HG02763 (cell line): Measurements from ENCODE around the gene STXBP4.

Source experiments
- ATAC-seq: cut with Tn5 transposase; IDR thresholded peaks from one replicate; pipeline ENCODE4 v1.9.1; 2021; ENCODE audit warnings: mild to moderate bottlenecking, moderate library complexity; ENCODE audit not compliant: unreplicated experiment

STXBP4 gene

DNA sequence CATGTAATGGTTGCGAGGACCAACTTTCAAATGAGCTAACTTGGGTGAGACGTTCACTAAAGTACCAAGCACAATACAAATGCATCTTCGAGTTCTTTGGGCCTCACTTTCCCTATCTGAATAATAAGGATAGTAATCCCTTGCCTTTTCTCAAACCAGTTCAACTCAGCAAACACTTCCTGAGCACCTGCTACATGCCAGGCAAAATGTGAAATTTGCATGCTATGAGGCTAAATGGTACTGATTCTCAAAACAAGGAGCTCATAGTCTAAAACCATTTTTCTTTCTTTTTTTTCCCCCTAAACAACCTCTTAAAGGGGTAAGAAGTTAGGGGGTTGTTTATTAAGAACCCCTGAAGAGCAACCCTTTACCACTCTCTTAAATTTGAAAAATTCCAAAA, 194.8 kb downstream of the STXBP4 start:
- ATAC-seq = no peak

DNA sequence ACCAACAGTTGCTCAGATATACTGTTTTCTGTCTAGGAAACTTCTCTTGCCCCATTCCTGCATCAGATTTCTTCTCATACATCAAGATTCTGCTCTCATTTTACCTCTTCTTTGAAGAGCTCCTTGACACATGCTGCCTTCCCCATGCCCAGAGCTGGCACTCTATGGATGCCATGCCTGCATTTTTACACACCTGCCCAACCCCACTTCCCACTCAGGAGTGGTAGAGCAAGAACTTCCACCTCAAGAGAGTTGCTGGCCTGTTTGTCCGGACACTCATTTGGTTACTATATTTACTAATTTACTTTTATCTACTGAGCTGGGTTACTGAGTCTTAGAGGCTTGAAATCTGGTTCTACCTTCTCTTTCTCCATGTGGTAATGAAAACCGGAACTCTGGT, 197.9 kb downstream of the STXBP4 start:
- ATAC-seq = no peak

DNA sequence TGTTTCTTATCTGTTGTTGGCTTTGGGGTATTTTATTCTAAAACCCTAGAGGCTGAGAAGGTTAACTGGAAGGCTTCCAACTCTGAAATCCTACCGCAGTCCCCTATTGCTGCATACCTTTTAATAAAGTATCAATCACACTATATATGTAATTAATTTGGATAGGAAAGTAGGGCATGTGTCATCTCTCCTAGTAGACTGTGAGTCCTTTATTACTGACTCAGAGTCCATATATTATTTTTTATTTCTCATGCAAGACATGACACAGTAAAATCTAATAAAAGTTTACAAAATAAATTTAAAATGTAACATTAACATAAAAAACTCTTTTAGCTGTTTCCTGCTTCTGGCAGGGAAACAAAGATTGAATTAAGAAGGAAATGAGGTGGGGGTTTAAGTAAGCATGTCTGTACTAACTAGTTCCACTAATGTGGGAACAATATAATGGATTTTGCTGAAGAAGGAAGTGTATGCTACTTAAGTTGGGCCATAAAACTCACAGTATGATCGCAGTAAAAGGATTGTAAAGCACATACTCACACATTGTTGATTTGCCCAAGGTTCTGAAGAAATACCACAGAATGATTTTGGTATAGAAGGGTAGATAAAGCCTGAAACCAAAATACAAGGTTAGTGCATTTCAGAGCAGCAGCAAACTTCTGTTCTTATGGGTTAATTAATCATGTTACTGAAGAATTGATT, 198.6 kb downstream of the STXBP4 start:
- ATAC-seq = no peak

DNA sequence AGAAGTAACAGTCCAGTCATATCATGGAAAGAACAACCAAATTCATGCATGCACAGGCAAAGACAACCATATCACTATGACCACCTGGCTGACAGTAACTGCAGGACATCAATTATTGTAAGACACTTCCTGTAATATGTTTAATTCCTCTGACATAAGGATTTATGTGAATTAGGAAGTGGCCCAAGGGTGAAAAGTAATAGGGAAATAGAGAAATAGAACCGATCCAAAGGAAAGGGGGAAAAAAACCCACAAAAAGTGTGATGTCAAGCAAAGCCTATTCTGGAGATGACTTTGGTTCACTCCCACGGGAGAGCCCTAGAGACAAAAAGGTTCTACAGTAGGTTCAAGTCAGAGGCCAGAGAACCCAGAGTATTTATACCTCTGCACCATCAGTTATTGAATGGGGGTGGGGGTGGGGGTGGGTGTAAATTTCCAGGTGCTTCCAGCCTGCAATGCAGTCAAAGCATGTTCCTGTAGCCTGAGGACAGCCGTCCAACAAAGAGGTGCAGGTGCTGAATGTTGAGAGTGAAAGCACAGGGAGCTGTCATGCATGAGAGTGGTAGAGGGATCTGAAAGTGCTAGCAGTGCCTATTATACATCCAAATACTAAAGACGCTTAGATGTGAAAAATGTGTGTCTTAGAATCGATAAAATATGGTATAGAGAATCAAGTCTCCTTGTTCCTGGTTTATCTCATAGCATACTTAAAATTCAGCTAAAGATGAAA, 200.6 kb downstream of the STXBP4 start:
- ATAC-seq = peak; percentile 86

DNA sequence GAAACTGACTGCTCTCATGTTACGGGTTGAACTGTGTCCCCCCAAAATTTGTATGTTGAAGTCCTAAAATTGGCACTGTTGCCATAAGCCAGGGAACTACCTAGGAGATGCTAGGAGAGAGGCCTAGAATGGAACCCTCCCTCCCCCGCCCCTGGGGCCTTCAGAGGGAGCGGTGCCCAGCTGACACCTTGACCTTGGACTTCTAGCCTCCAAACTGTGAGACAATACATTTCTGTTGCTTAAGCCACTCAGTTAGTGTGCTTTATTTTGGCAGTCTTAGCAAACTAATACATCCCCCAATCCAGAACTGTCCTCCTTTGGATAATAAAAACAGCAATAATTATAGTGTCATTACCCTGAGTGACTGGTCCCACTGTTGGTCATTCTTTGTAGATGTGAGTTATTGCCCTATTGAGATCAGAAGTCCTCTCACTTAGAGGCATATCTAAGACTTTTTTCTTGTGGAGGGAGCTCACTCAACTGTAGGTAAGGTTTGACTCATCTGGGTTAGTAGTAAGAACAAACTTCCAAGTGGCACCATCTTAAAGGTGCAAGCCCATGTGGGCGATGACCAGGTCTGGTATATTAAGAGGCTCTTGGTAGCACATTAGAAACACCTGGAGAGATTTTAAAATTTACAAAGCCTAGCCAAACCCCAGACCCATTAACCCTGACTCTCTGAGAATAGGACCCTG, 203.2 kb downstream of the STXBP4 start:
- no peak for ATAC-seq

DNA sequence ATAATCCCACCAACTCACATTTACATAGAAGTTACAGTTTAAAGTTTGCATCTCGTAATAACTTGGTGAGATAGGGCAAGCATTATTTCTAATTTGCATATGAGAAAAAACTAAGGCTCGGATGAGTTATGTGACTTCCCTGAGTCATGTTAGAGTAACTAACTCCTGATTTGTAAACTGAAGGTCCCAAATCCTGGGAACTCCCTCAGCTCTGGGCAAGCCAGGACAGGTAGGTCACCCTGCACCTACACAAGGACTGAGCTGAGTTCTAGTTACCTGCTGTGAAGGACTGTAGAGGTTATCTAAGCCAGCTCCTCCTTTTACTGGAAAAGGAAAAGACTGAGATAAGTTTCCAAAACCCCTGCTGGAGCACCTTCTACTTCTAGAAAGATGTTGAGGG, 204.0 kb downstream of the STXBP4 start:
- no peak for ATAC-seq

DNA sequence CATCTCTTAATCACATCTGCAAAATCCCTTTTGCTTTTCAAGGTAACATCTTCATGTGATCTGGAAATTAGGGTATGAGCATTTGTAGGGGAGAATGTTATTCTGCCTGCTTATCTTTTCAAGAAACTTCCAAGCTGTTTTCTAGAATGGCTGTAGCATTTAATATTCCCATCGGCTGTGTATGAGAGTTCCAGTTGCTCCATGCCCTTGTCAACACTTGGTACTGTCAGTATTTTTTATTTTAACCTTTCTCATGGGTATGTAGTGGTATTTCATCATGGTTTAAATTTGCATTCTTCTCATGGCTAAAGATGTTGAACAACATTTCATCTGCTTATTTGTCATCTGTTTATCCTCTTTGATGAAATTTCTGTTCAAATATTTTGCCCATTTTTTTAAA, 205.6 kb downstream of the STXBP4 start:
- ATAC-seq = no peak

DNA sequence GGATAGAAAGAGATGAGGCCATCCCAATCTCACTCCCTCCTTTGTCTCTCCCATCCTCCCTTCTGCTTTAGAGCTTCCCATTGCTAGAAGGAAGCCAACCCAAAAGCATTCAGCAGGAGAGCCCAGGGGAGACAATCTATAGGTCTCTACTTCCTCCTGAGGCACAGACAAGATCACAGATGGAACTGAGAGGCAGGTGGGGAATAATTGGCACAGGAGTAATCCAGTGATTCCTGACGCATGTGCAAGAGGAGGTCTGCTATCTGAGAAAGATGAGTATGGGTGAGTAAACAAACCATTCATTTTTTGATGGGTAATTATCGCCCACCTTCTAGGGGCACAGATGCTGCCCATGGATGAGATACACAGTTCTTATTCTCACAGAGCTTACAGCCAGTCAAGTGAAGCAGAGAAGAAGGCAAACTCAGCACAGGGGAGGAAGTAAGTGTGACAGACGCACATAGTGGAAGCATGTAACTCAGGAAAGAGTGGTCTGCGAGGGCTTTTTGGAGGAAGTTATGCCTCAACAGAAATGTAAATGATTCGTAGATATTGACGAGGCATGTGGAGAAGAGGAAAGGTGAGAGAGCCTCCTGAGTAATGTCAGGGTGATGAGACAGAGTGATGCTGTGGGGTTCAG, 207.3 kb downstream of the STXBP4 start:
- ATAC-seq = no peak

DNA sequence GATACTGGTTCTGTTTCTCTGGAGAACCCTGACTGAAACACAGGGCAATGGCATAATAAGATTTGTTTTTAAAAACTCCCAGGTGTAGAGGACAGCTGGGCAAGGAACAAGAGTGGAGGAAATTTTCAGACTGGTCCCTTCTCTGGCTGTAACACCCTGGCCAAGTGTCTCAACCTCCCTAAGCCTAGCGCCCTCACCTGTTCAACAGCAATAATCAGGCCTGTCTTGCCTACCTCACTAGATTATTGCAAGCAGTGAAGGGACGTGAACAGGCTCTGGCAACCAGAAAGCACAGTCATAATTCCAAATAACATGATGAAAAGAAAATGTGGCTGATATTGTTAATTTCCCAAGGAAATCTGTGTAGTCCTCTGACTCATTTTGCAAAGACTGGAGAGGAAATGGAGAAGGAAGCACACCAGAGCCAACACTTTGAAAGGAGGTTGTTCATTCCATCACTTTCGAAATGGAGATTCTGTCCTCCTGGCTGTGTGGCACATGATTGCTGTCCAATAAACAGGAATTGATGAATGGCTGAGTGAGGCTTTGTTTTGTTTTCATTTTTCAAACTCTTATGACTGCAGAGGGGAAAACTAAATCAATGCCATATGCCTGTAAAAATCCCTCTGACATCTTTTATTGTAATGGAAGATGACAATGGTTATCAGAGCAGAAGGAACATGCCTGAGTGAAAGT, 208.7 kb downstream of the STXBP4 start:
- ATAC-seq = no peak

DNA sequence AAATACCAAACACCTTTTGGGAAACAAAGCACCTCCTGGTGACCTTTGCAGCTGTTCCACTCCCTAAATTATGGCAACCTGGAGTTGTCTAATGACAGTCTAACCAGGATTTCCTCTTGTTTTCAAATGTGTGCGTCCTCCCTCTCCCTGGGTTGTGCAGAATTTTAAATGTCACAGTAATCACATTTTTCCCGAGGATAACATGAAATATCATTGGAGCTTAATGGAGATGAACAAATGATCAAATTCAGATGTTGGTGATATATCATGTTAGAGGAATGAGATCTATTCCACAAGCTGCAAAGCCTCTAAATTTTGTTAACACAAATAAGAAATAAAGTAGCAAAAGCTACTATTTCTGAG, 209.3 kb downstream of the STXBP4 start:
- ATAC-seq = no peak

DNA sequence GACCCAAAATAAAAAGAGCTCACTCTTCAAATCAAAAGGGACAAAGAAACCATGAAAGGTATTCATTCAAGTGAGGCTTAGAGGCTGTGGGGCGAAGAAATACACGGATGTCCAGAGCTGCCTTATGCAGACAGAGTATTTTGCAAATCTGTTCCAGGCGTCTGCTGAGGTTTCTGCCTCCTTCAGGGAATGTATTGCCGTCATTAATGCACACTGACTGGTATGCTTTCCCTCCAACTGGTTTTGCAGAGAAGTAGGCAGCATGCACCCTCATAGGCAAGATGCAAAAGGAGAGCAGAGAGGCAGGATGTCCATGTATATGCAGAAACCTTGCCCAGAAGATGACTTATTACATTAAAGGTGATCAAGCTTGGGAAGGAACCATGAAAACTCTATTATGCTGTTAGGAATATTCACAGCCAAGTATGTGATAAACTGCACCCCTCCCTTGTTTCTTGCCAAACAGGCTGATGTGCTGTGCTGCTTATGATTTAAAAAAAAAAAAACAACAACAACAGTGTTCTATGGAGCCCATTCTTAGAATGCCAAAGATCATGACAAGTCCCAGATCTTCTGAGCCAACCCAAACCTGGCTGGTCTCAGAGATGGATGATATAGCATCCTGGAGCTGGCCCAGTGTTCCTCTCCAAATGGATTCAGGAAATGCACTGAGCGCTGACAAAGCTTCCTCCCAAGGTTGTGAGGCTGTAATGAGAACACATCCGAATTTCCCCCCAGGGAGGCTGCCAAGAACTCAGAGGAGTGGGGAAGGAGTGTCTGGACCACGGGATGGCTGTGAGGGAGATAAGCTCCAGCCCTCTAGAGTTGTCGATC, 218.6 kb downstream of the STXBP4 start:
- ATAC-seq = no peak

DNA sequence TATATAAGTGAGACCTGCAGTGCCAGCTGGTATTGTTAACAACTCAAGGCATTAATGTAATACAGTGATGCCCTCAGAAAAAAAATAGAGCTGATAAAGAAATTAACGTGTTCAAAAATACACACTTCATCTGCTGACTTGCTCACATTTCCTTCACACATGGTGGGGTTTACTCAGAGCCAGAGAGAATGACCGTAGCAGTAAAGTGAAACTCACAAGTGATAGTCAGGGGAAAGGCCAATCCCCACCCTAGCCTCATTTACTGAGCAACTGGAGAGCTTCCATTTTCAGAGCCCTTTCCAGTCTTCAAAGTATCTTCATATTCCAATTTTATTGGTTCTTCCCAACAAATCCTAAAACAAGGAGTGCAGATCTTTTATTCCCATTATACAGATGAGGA, 222.2 kb downstream of the STXBP4 start:
- ATAC-seq = no peak

DNA sequence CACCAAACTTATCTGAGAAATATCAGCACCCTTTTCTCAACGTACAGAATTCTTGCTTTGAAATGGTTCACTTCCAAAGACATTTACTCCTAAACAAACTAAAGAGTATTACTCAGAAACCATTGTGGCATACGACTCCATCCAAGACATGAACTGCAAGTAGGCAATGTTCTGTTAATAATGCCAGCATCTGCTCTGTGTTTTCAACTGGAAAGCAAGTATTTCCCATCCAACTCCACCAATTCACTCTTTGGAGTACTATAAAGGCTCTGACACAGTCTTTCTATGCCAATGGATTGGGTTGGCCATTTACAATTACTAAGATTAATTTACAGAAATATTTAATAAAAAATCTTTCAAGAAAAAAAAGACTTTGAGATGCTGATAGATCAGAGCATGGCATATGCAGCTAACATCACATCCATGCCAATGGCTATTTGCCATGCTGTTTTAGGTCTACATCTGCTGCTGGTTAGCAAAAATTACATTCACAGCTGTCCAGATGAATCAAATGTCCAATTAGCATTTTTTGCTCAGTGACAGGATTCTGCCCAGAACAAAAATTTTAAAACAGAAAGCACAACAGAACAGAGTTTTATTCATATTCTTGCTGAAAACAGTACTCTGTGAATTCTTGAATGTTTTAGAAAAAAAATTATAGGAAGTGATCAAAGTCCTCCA, 230.3 kb downstream of the STXBP4 start:
- no peak for ATAC-seq

DNA sequence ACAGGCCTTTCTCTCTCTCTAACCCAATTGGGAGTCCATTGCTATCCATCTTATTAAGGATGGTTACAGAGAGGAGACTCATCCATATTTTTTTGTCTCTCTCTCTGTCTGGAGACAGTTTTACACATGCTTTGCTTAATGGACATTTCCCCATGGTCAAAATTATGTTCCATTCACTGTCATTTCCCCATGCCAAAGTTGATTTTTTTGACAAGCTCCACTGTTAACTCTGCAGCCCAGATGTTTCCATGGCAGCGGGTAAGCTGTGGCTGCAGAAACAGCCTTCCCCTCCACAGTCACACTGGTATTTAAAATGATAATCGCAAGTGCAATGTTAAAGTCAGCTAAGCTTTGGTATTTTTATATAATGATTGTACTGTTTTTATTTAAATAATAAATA, 232.3 kb downstream of the STXBP4 start:
- ATAC-seq = no peak

DNA sequence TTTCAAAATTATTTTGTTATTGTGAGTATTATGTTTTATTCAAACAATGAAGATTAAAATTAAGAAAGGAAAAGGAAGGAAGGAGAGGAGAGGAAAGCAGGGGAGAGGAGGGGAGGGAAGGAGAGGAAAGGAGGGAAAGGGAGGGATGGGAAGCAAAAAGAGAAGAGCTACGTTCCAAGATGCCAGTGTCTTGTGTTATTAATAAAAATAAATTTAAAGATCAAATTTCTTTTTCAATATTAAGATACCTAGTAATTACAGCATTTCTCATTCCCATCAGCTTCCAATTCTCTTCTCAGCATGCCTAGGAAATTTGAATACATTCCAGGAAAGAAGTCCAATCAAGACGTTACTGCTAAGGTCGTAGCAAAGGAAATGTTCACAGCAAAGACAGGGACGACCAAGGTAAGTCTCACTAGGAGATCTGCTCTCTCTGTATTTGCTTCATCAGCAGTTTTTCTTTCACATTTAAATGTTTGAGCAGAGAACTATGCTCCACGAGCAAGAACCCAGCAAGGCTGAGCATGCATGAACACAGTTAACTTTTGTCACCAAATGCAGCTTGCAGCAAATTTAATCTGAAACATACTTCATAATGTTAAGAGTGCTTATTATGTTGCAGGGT, 232.9 kb downstream of the STXBP4 start:
- ATAC-seq = no peak

DNA sequence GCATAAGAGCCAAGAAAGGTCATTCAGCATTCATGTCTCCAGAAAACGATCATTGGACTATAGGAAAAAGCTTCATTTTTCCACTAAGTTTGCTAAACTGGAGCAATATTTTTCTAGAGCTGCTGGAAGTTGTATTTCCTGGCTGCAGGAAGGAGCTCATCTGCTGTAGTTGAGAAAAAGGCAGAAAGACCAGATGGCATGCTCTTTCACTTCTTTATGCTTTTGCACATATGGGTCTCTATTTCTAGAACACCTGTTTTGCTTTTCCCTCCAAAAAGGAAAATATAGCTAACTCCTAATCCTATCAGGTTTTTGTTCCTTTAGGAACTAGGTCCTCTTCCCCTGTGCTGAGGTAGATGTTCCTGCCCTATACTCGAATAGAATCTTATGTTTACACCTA, 234.3 kb downstream of the STXBP4 start:
- ATAC-seq = no peak

DNA sequence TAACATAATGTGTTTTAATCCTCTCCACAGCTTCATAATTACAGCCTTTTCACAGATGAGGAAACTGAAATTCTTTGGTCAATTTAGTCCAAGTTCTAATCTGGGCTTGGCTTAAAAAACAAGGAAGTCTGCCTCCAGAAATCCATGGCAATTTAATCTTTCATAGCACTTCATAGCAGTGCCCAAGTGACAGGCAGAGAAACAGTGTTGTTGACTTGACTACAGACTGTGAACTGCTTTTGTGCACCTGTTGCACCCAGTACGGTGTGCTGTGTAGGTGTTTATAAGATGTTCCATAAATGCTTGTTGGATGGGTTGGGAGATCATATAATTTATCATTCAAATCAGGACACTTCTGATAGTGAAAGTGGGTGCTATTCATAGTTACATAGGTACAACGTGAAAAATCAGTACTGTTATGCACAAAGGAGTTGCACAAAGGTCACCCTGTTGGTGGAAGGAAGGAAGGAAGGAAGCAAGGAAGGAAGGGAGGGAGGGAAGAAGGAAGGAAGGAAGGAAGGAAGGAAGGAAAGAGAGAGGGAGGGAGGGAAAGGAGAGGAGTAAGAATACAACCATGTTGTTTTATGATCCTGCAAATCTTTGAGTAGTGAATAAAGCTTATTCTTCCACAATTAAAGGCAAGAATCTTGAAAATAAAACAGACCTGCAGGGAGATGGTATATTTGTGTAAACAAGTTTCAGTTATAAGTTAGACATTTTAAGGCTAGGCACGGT, 239.7 kb downstream of the STXBP4 start:
- ATAC-seq = no peak

DNA sequence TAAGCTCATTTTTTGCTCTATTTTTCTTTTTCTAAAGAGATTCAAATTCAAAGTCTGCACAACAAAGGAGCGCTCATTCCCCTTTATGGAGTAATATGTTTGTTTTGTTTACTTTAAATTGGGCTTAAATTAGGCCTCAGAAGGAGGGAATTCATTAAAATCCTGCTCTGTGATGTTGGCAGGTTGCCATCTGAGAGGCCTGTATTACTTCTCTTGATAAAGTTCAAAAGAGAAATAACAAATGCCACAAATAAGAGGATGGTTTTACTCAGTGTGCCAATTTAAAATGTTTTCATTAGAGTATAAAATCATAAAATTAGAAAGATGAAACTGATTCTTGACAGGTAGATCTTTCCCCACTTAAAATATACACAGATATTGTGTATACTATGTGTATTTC, 241.7 kb downstream of the STXBP4 start:
- ATAC-seq = no peak

DNA sequence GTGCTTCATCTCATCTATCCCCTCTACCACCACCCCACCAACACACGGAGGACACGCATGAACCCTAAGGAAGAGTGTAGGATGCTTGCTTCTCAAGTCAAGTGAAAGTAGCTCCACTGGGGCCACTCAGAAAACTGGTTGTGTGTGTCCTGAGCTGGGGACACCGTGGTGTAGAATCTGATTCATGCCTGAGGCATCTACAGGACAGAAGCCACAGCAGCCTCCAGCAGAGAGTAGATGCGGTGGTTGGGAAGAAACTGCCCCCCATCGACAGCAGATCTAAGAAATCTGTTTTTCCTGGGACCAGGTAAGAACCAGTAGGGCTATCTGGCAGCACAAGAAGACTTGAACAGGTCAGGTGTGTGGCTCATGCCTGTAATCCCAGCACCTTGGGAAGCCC, 244.3 kb downstream of the STXBP4 start:
- no peak for ATAC-seq
